HT-29 (cell line): ENCODE measurements around the gene NOCT. TPM values are rescaled to one million over a fixed set of nuclear protein-coding genes. Genes with fewer than 3 reads are reported as not detected.
"Not testable (repeated sequence)": the region's sequence is repeated elsewhere in the genome, so short reads cannot be mapped to it uniquely, and the experiment has no call there.

Source experiments
- DNase-seq: peaks from one replicate; pipeline ENCODE4 v3.0.0-alpha.2; 2015; ENCODE audit warnings: low spot score
- total RNA-seq: library from RNA; depleted of rRNA; stranded (reverse); fragments of >200 nt; shearing (Covaris generic); gene quantifications from 2 replicates; pipeline ENCODE4 v1.2.3, GENCODE V29; 2014

NOCT gene
- total RNA-seq, 1 experiment from 2014 or later = 26.0 TPM

DNA sequence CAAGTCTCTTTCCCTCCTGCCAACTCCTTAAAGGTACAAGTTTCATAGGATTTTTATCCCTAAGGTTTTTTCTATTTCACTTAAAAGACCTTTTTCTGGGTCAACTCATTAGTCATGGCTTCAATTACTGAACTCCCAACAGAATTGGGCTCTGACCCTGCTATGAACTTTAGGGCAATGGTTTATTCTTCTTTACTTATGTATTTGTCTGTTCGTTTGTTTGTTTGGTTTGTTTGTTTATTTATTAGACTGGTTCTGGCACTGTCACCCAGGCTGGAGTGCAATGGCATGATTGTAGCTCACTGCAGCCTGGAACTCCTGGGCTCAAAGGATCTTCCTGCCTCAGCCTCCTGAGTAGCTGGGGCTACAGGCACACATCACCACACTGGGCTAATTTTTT, 5.9 kb upstream of the NOCT start:
- DNase-seq = no peak

DNA sequence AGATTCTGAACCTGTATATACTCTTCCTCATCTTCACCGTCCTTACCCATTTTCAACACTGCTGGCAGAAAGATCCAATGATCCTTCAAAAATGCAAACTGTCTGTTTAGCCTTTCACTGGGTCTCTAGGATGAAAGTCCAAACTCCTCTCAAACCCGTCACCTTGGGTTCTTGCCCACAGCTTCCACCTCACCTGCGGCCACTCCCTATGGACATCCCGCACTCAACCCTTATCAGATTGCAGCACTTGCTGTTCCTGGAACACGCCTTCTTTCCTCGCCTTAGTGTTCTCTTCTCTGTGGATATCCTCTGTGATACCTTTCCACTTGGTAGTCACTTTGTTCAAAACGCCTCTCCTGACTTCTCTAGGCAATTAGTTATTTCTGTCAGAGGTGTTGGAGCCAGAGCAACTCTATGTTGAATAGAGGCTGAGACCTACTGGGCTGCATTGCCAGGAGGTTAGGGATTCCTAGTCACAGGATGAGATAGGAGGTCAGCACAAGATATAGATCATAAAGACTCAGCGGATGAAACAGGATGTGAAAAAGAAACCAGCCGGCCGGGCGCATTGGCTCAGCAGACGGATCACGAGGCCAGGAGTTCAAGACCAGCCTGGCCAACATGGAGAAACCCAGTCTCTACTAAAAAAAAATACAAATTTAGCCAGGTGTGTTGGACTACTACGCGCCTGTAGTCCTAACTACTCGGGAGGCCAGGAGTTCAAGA, 4.2 kb upstream of the NOCT start:
- DNase-seq = no peak

DNA sequence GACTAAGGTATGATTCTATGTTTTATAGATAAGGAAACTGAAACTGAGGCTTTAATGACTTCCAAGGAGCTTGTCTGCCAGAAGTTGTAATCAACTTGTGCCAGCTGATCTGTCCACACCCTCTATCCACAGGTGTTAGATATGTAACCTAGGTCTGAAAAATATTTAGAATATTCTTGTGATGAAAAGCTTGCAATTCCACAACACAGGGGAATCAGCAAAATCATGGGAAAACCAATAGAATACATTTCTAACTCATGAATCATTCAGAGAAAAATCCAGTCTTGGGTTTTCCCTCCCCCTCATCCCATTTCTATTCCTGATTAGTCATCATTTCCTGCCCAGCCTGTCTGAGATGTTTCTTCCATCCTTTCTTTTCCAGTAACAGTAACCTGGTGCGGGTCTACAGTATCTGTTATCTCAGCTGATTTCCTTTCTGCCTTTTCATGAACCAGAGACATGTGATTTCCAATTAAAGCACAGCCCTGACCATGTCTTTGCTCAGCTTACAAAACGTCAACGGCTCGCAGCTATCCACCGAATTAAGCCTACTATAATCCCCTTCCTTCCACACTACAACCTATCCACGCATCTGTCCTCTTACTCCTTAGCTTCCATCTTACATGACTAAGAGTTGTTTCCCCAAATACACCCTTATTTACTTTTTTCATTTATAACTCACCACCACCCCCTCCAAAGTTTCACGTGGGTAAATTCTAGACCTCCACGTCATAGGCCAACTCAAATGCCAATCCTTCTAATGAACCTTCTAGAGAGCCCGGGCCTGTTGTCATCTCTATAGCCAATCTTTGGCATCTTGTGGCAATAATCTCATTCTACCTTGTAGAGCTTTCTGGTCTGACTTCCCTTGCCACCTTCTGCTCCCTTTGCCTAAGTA, 961 bp upstream of the NOCT start:
- peak; percentile 77 for DNase-seq

DNA sequence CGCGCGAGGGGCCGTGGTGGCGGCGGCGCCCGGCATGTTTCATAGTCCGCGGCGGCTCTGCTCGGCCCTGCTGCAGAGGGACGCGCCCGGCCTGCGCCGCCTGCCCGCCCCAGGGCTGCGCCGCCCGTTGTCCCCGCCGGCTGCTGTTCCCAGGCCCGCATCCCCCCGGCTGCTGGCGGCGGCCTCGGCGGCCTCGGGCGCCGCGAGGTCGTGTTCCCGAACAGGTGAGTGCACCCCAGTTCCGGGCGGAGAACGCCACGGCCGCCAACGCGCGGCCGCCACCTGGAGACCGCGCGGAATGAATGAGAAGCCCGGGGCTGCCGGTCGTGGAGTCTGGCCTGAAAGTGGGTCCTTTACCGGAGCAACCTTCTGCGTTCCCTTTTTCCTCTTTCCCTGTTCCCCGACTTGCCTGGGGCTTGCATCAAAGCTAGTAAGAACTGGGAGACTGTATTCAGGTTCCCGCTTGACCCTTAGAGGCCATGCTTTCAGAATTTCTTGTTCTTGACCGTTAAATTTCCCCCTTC, 429 bp downstream of the NOCT start:
- DNase-seq = peak; percentile 63

GRCh38 chr4:139017861-139018260, 2.3 kb downstream of the NOCT start:
- DNase-seq = no peak

DNA sequence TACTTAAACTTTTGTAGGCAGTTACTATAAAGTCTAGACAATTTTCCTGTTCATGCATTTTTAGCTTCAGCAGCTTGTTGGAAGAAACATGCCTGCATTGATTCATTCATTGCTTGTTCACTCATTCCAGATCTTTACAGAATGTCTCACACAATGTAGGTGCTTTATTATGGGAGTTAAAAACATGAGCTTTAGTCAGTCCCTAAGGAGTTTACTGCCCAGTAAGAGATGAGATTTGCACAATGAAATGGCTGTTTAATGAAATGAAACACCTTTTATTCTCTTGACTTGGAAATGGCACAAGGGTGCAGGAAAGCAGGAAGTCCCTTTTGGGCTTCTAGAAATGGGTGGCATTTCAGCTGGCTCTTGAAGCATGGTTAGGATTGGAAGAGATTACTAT, 2.9 kb downstream of the NOCT start:
- no peak for DNase-seq

DNA sequence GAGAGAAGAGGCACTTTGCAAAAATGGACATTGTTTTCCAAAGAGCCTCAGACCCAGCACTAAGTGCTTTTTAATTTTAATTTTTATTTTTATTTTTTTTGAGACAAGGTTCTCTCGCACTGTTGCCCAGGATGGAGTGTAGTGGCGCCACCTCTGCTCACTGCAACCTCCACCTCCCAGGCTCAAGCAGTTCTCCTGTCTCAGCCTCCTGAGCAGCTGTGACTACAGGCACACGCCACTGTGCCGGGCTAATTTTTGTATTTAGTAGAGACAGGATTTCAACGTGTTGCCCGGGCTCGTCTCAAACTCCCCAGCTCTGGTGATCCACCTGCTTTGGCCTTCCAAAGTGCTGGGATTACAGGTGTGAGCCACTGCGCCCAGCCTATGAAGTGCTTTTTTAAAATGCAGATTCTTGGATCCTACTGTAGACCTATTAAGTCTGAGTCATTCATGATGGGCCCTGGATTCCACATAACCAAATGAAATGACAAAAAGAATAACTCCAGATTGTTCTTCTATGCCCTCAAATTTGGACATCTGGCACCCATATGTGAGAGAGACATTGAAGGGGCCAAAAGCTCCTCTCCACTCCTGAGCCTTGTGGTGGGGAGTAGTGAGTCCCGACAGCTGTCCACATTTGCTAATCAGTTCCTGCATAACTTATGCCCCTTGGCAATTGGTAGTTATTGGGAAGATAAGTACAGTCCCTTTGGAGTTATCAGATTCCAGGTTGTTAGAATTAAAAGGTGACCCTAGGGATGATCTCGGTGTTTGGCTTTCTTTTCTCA, 3.6 kb downstream of the NOCT start:
- DNase-seq = no peak

GRCh38 chr4:139020384-139020783, 4.8 kb downstream of the NOCT start:
- no peak for DNase-seq

DNA sequence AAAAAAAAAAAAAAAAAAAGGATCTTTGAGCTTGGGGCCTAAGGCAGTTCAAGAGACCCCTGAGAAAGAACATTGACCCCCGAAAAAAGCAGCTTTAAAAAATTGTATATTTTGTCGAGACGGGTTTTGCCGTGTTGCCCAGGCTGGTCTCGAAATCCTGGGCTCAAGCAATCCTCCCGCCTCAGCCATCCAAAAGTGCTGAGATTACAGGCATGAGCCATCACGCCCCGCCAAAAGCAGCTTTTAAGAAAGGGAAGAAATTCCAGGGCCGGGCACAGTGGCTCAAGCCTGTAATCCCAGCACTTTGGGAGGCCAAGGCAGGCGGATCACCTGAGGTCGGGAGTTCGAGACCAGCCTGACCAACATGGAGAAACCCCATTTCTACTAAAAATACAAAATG, 5.5 kb downstream of the NOCT start:
- DNase-seq = not testable (repeated sequence)

- DNase-seq = no peak
Measured at GRCh38 chr4:139022835-139023234, 7.3 kb downstream of the NOCT start.

- DNase-seq = no peak
Measured at GRCh38 chr4:139024686-139025085, 9.1 kb downstream of the NOCT start.

GRCh38 chr4:139025841-139026240, 10.3 kb downstream of the NOCT start:
- DNase-seq = no peak

- no peak for DNase-seq
Measured at GRCh38 chr4:139027776-139028175, 12.2 kb downstream of the NOCT start.

- no peak for DNase-seq
Measured at GRCh38 chr4:139028191-139028661, 12.6 kb downstream of the NOCT start.

- DNase-seq = not testable (repeated sequence)
Measured at GRCh38 chr4:139029866-139030363, 14.3 kb downstream of the NOCT start.

- peak; percentile 89 for DNase-seq
Measured at GRCh38 chr4:139030614-139031235, 15.1 kb downstream of the NOCT start.

DNA sequence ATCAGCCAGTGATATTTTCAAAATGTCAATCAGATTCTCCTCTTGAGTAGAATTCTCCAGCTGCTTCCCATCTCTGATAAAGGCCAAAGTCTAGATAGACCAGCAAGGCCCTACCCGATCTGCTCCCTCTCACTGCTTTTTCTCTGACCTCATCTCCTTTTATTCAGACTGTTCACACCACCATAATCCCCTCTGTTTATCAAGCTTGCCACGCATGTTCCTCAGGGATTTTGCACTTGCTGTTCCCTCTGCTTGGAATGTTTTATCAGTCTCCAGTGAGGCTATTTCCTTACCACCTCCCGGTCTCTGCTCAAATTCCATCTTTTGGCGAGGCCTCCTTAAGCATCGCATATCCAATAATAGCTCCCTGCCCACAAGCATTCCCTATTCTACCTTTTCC, 20.1 kb downstream of the NOCT start:
- DNase-seq = no peak

- no peak for DNase-seq
Measured at GRCh38 chr4:139036885-139037284, 21.3 kb downstream of the NOCT start.

- DNase-seq = no peak
Measured at GRCh38 chr4:139038874-139039443, 23.4 kb downstream of the NOCT start.

GRCh38 chr4:139042981-139043460, 27.4 kb downstream of the NOCT start:
- DNase-seq = no peak
